AG08396 (cell line): ENCODE results near the gene SSTR3.
"Not testable (repeated sequence)": the region's sequence is repeated elsewhere in the genome, so short reads cannot be mapped to it uniquely, and the experiment has no call there.

Source experiments
- DNase-seq: peaks from one replicate; pipeline ENCODE4 v3.0.0; 2012; ENCODE audit warnings: low spot score, mixed read lengths

The SSTR3 gene

DNA sequence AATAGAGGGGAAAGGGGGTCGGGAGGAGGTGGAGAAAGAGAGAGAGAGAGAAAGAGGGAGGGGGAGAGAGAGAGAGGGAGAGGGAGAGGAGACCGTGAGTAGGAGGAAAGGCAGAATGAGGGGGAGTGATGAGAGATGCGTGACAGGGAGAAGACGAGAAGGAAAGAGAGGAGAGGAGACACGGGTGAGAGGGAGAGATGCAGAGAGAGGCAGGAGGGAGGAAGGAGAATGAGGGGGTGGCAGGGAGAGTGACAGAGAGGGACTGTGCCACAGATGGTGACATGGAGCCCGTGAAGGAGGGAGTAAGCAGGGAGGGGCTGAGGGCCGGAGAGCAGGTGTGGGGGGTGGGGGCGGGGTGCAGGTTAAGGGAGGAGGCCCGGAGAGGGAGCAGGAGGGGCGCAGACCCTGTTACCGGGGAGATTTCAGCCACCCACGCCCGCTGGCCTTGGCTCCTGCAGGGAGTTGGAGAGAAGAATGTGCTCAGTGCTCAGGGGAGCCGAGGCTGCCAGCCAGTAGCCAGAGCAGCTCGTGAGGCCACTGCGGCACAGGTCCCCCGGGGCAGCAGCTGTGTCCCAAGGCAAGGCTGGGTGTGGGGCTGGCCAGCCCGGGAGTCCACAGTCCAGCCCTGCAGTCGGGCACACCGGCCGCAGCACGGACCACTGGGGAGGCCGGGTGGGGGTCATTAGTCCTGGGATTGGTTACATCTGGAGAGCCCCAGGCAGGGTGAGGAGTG, at the start of gene SSTR3:
Gene SSTR3 (minus strand): TSS at position 304 of the 733 bp plus-strand sequence. CDS start 4,674 bp downstream, outside the sequence.
- no peak for DNase-seq

DNA sequence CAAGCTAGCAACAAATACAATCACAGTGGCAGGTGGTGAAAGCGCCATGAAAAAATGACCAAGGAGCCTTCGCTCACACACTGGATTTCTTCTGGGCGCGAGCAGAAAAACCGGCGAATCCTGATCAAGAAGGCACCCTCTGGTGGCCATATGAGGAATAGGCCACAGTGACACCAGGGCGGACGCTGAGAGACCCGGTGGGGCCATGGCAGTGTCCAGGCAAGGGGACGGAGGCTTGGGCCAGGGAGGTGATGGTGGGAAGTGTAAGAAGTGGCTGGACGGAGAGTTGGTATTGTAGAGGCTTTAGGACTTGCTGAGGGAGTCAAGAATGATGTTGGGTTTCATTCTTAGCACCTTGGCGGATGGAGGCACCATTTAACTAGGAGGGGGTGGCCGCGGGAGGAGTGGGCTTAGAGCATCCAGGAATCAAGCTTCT, 48.6 kb upstream of the SSTR3 start:
- peak; percentile 73 for DNase-seq

DNA sequence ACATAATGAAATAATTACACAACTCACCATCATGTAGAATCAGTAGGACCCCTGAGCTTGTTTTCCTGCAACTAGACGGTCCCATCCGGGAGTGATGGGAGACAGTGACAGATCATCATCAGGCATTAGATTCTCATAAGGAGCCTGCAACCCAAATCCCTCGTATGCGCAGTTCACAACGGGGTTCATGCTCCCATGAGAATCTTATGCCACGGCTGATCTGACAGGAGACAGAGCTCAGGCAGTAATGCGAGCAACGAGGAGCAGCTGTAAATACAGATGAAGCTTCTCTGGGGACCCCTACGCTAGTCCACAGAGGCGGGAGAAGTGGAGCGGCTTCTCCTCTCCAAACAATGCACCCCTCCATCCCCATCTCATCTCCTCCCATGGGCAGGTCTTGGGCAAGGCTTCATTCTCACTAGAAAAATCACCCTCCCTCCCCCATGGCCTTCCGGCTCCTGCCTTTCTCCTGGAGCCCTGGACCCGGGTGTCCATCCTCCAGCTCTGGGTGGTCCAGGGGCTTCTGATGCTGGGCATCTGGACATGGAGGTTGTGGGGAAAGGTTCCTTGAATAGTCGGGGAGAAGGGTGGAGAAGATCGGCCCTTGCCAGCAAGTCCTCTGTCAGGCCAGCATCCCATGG, 48.0 kb upstream of the SSTR3 start:
- DNase-seq: no peak

DNA sequence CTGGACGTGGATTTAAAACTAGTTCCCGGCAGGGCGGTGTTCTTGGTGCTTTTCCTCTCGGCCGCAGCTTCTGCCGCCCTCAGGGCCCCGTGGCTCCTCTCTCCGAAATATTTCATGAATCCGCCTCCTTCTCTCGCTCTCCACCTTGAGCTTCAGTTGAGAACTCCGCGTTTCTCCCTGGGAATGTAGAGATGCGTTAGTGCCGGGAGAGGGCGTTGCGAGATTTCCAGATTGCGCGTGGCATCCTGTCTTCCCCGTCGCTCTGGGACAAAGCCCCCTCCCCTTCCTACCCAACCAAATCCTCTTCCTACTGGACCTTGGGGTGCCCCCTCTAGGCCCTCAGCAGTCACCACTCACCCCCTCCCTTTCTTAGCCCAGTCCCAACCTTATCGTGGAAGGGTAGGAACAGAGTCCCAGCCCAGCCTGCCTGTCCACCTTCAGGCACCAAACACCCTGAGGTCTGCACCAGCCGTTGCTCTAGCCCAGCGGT, 47.3 kb upstream of the SSTR3 start:
- peak; percentile 51 for DNase-seq

DNA sequence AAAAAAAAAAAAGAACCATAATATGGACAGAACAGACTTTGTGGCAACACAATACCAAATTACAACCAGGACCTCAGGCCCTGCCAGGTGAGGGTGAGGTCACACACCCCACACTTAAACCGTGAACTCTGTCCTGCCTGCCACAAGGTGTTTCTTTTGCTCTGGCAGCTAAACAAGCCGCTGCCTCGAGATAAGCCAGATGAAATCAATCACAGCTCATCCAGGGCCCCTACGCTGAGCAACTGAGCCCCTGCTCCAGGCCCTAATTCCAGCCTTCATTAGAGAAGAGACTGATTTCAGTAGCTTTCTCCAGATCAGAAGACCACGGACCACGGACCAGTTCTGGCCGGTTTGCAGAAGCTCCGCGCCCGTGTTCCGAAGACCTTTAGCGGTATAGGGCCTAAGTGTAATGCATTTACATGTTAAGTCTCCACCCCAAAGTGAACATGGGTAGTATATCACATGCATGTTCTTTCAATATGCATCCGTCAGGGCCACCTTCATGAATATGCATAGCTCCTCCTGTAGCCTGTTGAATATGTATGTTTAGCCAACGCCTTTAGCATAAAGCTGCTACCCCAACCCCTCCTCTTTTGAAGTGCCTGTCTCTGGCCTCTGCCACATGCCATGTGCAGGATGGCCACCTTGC, 46.6 kb upstream of the SSTR3 start:
- no peak for DNase-seq

DNA sequence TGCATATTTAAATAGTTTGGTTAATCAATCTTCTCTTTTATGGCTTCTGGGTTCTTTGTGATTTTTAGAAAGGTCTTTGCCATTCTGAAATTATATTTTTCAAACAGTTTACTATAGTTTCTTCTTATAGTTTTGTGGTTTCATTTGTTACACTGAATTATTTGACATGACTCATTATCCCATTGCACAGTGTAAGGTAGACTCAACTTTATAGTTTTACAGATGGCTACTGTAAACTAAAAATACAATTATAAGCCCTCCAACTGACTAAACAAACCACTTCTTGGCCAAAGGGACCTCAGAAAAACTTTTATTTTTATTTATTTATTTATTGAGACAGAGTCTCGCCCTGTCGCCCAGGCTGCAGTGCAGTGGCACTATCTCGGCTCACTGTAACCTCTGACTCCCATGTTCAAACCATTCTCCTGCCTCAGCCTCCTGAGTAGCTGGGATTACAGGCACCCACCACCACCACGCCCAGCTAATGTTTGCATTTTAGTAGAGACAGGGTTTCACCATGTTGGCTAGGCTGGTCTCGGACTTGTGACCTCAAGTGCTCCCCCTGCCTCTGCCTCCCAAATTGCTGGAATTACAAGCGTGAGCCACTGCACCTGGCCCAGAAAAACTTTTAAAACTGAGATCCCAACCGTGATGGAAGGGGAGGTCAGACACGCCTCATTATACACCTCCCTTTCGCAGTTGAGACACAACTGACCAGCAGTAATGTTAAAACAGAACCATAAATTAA, 45.9 kb upstream of the SSTR3 start:
- DNase-seq: no peak

DNA sequence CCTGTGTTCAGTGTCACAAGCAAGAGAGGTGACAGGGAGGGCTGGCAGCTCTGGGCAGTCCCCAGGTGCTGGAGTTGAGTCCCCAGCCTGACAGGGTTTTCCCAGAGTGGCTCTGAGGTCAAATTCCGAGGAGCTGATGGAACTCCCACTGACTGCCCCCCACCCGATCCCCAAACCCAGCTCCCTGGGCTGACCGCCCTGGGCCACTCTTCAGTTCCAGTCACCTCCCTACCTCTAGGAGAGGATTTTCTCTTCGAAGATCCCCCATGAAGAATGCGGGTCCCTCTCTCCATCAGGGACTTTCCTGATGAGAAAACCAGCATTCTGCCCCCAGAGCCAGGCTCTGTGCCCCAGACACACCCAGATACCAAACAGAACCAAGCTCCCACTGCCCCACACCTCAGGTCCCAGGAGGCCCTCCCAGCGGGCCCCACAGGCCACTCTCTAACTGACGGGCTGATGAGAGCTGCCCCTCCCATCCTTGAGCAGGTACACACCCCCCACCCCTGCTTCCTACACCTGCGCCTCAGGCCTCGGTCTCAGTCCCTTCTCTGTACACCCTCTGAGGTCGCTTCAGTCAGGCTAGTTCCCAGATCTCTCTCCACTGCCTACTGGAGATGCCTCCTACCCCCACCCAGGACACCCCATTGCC, 43.9 kb upstream of the SSTR3 start:
- DNase-seq: no peak

DNA sequence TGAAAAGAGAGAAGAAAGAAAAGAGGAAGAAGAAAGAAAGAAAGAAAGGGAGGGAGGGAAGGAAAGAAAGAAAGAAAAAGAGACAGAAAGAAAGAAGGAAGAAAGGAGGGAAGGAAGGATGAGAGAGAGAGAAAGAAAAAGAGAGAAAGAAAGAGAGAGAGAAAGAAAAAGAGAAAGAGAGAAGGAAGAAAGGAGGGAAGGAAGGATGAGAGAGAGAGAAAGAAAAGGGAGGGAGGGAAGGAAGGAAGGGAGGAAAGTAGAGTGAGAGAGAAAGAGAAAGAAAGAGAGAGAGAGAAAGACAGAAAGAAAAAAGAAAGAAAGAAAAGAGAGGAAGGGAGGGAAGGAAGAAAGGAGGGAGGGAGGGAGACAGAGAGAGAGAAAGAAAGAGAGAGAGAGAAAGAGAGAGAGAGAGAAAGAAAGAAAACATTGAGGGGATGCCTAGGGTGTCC, 43.3 kb upstream of the SSTR3 start:
- DNase-seq: no peak

DNA sequence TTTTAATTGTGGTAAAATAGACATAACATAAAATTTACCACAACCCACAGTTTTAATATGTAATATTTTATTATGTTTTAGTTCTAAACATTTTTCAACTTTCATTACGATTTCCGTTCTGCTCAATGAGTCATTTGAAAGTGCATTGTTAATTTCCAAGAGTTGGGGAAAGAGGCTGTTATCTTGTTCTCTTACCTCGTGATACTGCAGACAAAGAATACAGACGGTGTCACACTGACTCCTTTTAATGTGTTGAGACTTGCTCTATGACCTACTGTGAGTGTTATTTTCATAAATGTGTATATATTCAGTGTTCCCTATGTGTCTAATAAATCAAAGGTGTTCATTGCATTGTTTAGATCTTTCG, 42.6 kb upstream of the SSTR3 start:
- no peak for DNase-seq

DNA sequence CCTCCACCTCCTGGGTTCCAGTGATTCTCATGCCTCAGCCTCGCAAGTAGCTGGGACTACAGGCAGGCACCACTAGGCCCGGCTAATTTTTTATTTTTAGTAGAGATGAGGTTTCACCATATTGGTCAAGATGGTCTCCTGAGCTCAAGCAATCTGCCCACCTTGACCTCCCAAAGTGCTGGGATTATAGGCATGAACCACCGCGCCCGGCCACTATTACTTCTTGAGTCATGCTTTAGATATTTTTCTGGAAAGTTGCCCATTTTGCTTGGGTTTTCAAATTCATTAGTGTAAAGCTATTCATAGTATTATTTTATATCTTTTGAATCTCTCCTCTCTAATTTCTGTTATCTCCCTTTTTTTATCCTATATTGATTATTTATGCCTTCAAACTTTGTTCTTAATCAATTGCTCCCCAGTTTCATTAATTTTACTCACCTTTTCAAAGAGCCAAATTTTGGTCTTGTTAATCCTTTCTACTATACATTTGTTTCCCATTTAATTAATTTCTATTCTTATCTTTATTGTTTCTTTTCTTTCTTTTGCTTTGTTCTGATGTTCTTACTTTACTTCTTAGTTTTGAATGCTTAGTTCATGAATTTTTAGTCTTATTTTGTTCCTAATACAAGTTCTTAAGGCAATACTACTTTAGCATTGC, 42.1 kb upstream of the SSTR3 start:
- DNase-seq: no peak

DNA sequence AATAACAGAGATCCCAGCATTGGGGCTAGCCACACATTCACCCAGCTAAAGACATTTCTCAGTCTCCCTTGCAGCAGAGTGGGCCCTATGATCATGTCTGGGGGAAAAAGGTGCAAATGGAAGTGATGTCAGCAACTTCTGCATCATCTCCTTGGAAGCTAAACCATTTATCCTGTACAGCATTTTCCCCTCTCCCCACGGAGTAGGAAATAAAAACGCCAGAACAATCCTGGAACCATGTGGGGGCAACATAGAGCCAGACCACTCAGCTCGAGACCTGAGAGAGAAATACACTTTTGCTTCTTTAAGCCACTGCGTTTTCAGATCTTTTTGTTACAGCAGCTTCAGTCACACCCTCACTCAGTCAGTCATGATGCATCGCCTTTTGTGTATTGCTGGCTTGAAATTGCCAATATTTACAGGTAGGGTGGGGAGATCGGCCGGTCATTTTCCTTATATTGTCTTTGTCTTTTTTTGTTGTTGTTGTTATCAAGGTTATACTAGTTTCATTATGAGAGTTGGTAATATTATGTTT, 40.9 kb upstream of the SSTR3 start:
- no peak for DNase-seq

DNA sequence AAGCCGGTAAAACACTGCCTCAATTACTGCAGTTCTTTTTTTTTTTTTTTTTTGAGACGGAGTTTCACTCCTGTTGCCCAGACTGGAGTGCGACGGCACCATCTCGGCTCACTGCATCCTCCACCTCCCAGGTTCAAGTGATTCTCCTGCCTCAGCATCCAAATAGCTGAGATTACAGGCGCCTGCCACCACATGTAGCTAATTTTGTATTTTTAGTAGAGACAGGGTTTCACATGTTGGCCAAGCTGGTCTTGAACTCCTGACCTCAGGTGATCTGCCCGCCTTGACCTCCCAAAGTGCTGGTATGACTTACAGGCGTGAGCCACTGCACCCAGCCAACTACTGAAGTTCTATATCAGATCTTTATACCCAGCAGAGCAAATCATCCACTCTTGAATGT, 39.6 kb upstream of the SSTR3 start:
- not testable (repeated sequence) for DNase-seq

DNA sequence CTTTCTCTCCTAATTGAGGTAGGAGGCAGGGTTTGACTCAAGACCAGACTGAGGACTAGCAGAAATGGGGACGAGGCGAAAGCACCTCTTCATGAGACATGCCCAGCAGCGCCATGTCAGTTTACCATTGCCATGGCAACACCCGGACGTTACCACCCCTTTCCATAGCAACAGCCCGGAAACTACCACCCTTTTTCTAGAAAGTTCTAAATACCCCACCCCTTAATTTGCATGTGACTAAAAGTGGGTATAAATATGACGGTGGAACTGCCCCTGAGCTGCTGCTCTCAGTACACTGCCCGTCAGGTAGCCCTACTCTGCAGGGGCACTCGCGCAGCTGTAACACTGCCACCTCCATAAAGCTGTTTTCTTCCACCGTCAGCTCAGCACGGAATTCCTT, 37.7 kb upstream of the SSTR3 start:
- no peak for DNase-seq

DNA sequence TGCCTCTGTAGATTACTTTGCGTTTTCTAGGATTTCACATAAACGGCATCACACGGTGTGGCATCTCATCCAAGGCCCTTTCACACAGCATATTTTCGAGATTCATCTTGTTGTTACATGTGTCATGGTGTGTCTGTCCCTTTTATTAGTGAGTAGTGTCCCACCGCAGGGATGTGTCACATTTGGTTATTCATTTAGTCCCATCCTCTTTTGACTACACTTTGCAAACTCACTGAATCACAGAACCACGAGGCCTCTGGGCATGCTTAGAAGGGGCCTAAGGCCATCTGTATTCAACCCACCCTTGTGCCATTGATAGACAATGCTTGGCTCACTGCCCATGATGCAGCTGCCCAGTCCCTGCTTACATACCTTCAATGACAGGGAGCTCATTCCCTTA, 36.0 kb upstream of the SSTR3 start:
- no peak for DNase-seq

DNA sequence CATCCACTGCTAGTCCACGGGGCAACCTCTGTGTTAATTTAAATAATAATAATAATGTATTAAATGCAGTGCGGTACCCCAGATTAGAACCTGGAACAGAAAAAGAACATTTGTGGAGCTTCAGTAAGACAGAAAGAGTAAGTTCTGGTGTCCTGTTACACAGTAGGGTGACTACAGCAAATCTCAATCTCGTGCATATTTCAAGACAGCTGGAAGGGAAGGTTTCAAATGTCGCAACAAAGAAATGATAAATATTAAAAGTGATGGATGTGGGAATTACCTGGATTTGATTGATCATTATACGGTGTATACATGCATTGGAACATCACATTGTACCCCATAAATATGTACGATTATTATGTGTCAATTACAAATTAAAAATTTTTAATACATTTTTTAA, 33.5 kb upstream of the SSTR3 start:
- DNase-seq: no peak

DNA sequence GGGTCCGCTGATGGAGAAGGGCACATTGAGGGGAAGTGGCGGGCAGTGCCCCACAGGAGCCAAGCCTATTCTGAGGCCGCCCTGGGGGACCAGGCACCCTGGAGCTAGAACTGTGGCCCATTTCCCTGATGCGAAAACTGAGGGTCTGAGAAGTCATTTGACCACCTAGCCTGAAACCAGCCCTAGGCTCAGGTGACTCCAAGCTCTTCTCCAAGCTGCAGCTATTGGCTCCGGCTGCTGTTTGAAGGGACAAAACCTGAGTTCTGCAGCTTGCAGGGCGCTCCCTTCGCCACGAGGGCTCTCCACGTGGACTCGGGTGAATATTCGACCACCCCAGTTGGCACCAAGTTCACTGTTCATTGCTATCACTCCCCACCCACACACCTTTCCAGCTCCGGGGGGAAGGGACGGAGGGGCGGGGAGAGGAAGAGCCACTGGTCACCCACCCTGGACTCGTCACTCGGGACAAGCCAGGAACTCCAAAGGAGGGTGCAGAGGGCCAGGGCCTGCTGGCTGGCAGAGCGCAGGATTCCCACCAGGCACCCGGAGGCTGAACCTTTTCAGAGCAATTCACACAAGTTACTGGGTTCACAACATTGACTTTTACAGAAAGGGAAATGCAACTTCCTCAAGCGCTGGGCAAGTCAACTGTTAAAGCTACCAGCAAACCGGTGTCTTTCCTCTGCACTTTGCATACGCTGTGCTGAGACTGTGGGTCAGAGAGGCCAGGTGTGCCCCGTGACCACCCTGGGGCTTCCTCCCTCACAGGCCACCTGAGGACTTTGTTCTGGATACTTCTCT, 32.8 kb upstream of the SSTR3 start:
- no peak for DNase-seq

DNA sequence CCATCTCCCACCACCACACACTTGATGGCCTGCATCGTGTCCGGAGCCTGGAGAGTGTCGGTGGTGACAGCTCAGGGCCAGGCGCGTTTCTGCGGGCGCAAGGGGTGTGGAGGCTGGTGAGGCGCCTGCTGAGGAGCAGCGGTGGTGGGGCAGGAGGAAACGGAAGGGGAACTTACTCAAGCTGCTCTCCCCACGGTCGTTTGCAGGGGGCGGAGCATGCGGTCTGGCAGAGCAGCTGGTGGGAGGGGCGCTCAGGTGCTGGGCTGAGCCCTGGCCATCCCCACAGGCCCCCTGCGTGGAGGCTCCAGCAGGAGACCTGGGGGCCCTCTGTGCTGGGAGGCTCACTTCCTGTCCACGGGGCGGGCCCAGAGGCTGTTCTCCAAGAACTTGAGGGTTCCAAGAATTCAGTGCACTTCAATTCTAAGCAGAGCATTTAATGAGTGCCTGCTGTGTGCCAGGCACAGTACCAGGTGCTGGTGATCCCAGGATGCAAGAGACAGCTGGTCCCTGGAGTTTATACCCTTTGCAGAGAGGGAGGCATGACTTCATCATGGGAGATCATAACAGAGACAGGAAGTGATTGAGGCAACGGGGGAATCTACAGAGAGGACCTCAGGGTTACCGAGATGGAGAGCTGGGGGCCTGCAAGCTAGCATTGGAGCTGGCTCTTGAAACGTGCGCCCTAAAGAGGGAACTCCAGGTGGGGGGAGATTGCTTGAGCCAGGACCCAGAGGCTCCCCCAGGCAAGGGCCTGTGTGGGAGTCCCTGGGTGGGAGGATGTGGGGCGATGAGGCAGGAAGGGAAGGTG, 32.0 kb upstream of the SSTR3 start, which contains the start of gene RAC2:
Gene RAC2 (minus strand): TSS at position 156 of the 808 bp plus-strand sequence. CDS start 121 bp downstream, at position 35.
- DNase-seq: no peak

DNA sequence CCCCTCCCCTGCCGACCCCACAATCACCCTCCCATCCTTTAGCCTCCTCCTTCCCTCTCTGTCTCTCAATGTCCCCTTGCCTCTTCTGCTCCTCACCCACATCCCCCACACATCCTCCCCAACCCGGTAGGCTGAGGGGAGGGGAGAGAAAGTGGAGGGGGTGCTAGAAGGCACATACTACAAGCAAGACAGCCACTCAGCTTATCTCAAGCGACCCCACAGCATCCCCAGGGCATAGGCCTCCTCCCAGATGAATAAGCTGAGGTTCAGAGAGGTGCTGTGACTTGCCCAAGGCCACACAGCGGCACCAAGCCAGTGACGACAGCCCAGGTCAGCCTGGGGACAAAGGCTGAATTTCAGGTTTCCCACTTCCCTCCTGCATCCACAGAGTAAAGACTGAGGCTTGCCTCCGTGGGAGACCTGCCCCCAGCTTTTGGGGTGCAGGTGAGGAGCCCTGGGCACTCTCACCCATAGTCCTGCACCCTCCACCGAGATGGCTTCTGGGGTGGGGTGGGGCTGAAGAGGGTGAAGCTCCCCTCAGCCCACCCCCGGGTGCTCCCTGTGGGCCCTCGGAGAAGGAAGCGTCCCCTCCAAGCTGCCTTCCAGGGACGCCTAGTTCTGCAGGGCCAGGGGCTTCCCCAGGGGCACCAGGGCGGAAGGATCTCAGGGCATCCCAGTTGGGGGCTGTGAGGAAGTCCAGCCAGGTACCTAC, 31.3 kb upstream of the SSTR3 start:
- DNase-seq: no peak
